Measurements from ENCODE around the gene PDE4D. TPM values are rescaled to one million over a fixed set of nuclear protein-coding genes. Genes with fewer than 3 reads are reported as not detected.
"Not testable (repeated sequence)": the region's sequence is repeated elsewhere in the genome, so short reads cannot be mapped to it uniquely, and the experiment has no call there.

PDE4D gene
- total RNA-seq, 1 donor from 2014 or later, result 26.9 TPM

GRCh38 chr5:59005934-59006701 lies 887.4 kb downstream of the PDE4D start:
- DNase-seq (ENCODE audit: low read depth), result no peak

GRCh38 chr5:59003641-59004040 lies 889.9 kb downstream of the PDE4D start:
- no peak for DNase-seq (ENCODE audit: low read depth)

GRCh38 chr5:59003124-59003523 lies 890.4 kb downstream of the PDE4D start:
- no peak for DNase-seq (ENCODE audit: low read depth)

- peak; percentile 33 for DNase-seq (ENCODE audit: low read depth)
Observed at GRCh38 chr5:59002162-59002825, 891.2 kb downstream of the PDE4D start.

GRCh38 chr5:59001716-59002115 lies 891.8 kb downstream of the PDE4D start:
- DNase-seq (ENCODE audit: low read depth), result no peak

GRCh38 chr5:59001154-59001553 lies 892.4 kb downstream of the PDE4D start:
- no peak for DNase-seq (ENCODE audit: low read depth)

GRCh38 chr5:59000211-59000610 lies 893.3 kb downstream of the PDE4D start:
- DNase-seq (ENCODE audit: low read depth), result no peak

- no peak for DNase-seq (ENCODE audit: low read depth)
Observed at GRCh38 chr5:58999804-59000203, 893.7 kb downstream of the PDE4D start.

- no peak for DNase-seq (ENCODE audit: low read depth)
Observed at GRCh38 chr5:58998544-58998943, 895.0 kb downstream of the PDE4D start.

GRCh38 chr5:58995779-58996178 lies 897.7 kb downstream of the PDE4D start:
- not testable (repeated sequence) for DNase-seq (ENCODE audit: low read depth)

- DNase-seq (ENCODE audit: low read depth), result no peak
Observed at GRCh38 chr5:58993461-58993860, 900.1 kb downstream of the PDE4D start.

GRCh38 chr5:58988938-58989337 lies 904.6 kb downstream of the PDE4D start:
- no peak for DNase-seq (ENCODE audit: low read depth)

GRCh38 chr5:58987193-58987592 lies 906.3 kb downstream of the PDE4D start:
- DNase-seq (ENCODE audit: low read depth), result no peak

GRCh38 chr5:58986281-58986680 lies 907.2 kb downstream of the PDE4D start:
- DNase-seq (ENCODE audit: low read depth), result no peak

GRCh38 chr5:58985759-58986158 lies 907.8 kb downstream of the PDE4D start:
- no peak for DNase-seq (ENCODE audit: low read depth)

GRCh38 chr5:58985311-58985710 lies 908.2 kb downstream of the PDE4D start:
- DNase-seq (ENCODE audit: low read depth), result no peak

GRCh38 chr5:58983526-58984452 lies 909.7 kb downstream of the PDE4D start:
- DNase-seq (ENCODE audit: low read depth), result peak; percentile 84

GRCh38 chr5:58980890-58981289 lies 912.6 kb downstream of the PDE4D start:
- DNase-seq (ENCODE audit: low read depth), result no peak

- no peak for DNase-seq (ENCODE audit: low read depth)
Observed at GRCh38 chr5:58979090-58979489, 914.4 kb downstream of the PDE4D start.

GRCh38 chr5:58974601-58975000 lies 918.9 kb downstream of the PDE4D start:
- DNase-seq (ENCODE audit: low read depth), result no peak

GRCh38 chr5:58974083-58974482 lies 919.4 kb downstream of the PDE4D start:
- DNase-seq (ENCODE audit: low read depth), result no peak

GRCh38 chr5:58972301-58972700 lies 921.2 kb downstream of the PDE4D start:
- peak; percentile 31 for DNase-seq (ENCODE audit: low read depth)

Measured in renal cortical epithelial cell (primary cell).